HepG2 (cell line): ENCODE results near the gene LRRC27. TPM values are rescaled to one million over a fixed set of nuclear protein-coding genes. Genes with fewer than 3 reads are reported as not detected.

Experiments
- FOXK2 ChIP-seq: fragments of 450-650 bp; IDR thresholded peaks from 2 replicates; pipeline ENCODE4 v1.6.1; 2016
- FOXP1 ChIP-seq, 2 experiments: fragments of 450-650 bp in 1 of 2; IDR thresholded peaks; 2 replicates each; pipeline ENCODE4 v1.6.1; 2017 to 2018; ENCODE audit warnings: antibody characterized with exemption in 1 of 2
- HNRNPLL ChIP-seq: fragments of 200-400 bp; formaldehyde crosslinking; IDR thresholded peaks from 2 replicates; pipeline ENCODE4 v1.6.1; 2017; ENCODE audit warnings: mild to moderate bottlenecking, low read depth, low read length; ENCODE audit not compliant: poor library complexity, severe bottlenecking
- MEIS2 ChIP-seq: sonication (generic); formaldehyde crosslinking; IDR thresholded peaks from 2 replicates; pipeline ENCODE4 v1.9.0; 2021; ENCODE audit warnings: mild to moderate bottlenecking, missing genetic modification reagents
- NCOA5 ChIP-seq: sonication (generic); formaldehyde crosslinking; IDR thresholded peaks from 2 replicates; pipeline ENCODE4 v1.4.0; 2020; ENCODE audit warnings: missing genetic modification reagents
- NFAT5 ChIP-seq: sonication (generic); formaldehyde crosslinking; IDR thresholded peaks from 2 replicates; pipeline ENCODE4 v1.4.0; 2020; ENCODE audit warnings: missing genetic modification reagents
- ZNF138 ChIP-seq: sonication (generic); formaldehyde crosslinking; IDR thresholded peaks from 2 replicates; pipeline ENCODE4 v1.5.0; 2020; ENCODE audit warnings: mild to moderate bottlenecking, low read depth, missing genetic modification reagents
- ZNF281 ChIP-seq: sonication (generic); formaldehyde crosslinking; IDR thresholded peaks from 2 replicates; pipeline ENCODE4 v1.4.0; 2020; ENCODE audit warnings: missing genetic modification reagents, borderline replicate concordance
- ZNF687 ChIP-seq: sonication (generic); formaldehyde crosslinking; IDR thresholded peaks from 2 replicates; pipeline ENCODE4 v1.5.1; 2020; ENCODE audit warnings: mild to moderate bottlenecking, missing genetic modification reagents, moderate library complexity
- ZNF770 ChIP-seq: sonication (generic); formaldehyde crosslinking; IDR thresholded peaks from 2 replicates; pipeline ENCODE4 v1.5.0; 2020; ENCODE audit warnings: mild to moderate bottlenecking, missing genetic modification reagents
- polyA plus RNA-seq, 8 experiments: library from polyadenylated mRNA; depleted of rRNA in 3 of 8; stranded (reverse) in 7 of 8; unstranded in 1 of 8; fragments of >200 nt; fragmentation: Illumina TruSeq in 4 of 8; extraction: Trizol in 4 of 8; gene quantifications; 2 replicates each; pipeline versions ENCODE4 v1.2.1 to v1.2.3, GENCODE V29; 2011 to 2016; ENCODE audit warnings: low read depth in 4 of 8, missing spikeins in 1 of 8, mixed read lengths in 1 of 8; ENCODE audit not compliant: insufficient read depth in 1 of 8
- total RNA-seq, 5 experiments: library from RNA; depleted of rRNA; stranded (reverse); fragments of >200 nt; fragmentation: Illumina TruSeq; extraction: Trizol; gene quantifications; 2 replicates each; pipeline ENCODE4 v1.2.3, GENCODE V29; 2016; ENCODE audit warnings: low read depth in 1 of 5

LRRC27 gene
- total and polyA plus RNA-seq, 2 of the 13 experiments (the other 11 are each of a cell fraction or from before 2014, with no cell fraction given) = 4.2 to 4.6 TPM

- TF ChIP-seq NFAT5 = no peak
- no peak for TF ChIP-seq ZNF138
- no peak for TF ChIP-seq NCOA5 (CRISPR knock-in tag)
- TF ChIP-seq FOXK2 = no peak
- TF ChIP-seq HNRNPLL = peak; percentile 44
- no peak for TF ChIP-seq MEIS2
- TF ChIP-seq FOXP1 (IDR thresholded peaks at IDR 0.05) = no peak
- no peak for TF ChIP-seq FOXP1 (CRISPR knock-in tag; IDR thresholded peaks at IDR 0.05)
- TF ChIP-seq ZNF770 = peak; percentile 95
- TF ChIP-seq ZNF281 (CRISPR knock-in tag) = peak; percentile 22; the same call in 1 of the 2 replicates
- TF ChIP-seq ZNF687 (CRISPR knock-in tag) = peak; percentile 76
Measured at GRCh38 chr10:132420981-132421846, 89.2 kb downstream of the LRRC27 start (continued).
